IPS-NIHi11 (cell line): ENCODE measurements around the gene XXYLT1.

Experiments used
- DNase-seq: peaks from one replicate; pipeline ENCODE4 v3.0.0; 2012; ENCODE audit warnings: mixed read lengths, low spot score

XXYLT1 gene

DNA sequence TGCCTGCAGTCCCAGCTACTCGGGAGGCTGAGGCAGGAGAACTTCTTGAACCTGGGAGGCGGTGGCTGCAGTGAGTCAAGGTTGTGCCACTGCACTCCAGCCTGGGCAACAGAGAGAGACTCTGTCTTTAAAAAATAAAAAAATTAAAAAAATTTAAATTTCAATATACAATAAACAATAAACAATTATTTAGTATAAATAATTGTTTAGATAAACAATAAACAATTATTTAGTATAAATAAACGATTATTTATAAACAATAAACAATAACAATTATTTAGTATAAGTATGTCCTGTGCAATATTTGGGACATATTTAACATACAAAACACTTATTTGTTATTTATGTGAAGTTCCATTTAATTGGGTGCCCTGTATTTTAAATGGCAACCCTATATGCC lies 119.6 kb downstream of the XXYLT1 start:
- no peak for DNase-seq

DNA sequence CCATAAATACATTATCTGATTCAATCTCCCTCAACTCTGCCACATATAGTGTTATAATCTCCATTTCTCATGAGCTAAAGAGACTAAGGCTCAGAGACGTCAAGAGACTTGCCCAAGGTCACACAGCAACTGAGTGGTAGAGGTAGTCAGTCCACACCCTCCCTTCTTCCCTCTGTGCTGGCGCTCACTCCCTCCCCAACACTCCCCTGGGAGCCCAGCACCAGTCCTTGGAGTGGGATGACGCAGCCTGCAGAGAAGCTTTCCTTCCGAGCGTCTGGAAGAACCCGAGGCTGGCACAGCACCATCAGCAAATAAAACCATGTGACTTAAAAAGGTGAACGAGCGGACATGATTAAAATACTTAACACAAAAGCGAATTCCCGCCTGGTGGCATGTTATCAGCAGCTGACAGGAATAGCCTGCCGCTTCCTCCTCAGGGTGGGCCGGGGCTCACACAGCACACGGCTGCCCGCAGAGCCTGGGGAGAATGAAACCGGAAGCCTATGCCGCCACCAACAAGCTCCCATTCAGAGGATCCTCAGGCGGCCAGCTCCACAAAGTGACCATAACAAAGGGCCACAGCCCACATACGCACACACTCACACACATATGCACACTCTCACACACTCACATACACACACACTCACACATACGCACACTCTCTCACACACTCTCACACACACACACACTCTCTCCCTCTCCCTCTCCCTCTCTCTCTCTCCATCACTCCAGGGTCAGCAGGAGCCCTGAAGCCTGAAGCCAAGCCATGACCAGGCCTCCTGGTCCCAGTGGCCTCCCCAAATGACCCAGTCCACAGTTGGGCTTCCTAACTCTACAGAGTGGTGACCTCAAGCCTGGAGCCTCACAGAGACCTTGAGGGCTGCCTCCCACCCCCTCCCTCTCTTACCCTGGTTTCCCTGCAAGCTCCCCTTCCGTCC lies 120.5 kb downstream of the XXYLT1 start:
- peak; percentile 37 for DNase-seq

DNA sequence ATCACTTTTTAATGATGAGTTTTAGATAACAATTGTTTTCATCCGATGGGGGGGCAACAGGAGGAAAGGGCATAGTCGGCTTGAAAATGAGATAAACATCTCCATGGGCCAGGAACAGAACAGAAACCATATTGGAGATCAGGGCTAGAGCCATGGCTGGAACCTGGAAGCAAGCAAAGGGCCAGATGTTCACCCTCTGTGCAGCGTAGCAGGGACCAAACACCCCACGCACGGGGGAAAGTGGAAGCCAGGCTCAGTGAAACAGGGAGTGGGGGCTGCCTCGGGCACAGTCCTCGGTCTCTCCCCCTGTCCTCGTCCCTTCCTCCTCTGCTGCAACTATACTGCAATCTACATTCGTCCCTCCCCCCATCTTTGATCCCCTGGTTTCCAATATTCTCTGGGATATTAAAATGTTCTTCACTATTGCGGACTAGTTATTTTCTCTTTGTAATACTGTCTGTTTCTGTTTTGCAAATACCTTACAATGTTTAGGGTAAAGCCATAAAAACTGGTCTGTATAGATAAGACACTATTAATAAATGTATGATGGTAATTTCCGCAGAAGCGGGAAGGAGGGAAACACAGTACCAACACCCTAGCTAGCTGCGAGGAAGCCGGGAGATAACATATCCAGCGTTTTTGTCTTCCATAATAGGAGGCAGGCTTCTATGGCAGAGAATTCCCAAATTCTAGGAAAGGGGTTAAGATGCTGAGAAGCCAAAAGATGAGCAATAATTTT lies 121.5 kb downstream of the XXYLT1 start:
- DNase-seq, result no peak

GRCh38 chr3:195148549-195148948 lies 122.4 kb downstream of the XXYLT1 start:
- no peak for DNase-seq

GRCh38 chr3:195147649-195148080 lies 123.3 kb downstream of the XXYLT1 start:
- no peak for DNase-seq

GRCh38 chr3:195146131-195146530 lies 124.8 kb downstream of the XXYLT1 start:
- no peak for DNase-seq

DNA sequence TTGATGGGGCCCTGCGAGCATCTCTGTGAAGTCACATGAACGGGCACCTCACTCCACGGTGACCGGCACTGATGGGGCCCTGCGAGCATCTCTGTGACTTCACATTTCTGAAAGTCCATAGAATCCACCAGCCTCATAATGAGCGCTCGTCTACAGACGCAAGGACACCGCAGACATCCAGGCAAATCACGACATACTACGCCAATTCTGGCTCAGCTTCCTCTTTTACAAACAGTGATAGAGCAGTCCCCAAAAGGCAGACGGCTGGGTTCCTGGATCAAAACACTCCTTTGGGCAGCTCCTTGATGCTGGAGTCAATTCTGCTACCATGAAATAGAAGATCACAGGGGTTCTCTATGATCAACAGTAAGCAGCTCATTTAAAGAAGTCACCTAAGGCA lies 125.4 kb downstream of the XXYLT1 start:
- DNase-seq, result no peak

DNA sequence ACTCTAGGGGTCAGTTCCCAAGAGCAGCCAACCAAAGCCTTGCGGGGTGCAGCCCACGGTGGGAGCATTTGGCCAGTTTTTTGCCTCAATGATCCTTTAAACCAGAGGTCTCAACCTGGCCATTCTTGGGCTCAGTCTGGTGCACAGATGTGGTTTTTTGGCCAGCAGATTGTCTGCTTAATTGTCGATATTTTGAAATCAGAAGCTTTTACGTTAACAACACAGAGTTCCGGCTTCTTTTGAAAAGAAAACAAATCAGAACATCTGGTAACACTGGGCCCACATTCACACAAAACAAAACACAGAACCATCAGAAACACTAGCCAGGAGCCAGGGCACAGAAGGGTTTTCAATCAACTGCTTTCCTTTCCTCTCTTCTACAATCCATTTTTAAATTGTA lies 127.7 kb downstream of the XXYLT1 start:
- no peak for DNase-seq

- no peak for DNase-seq
Measured at GRCh38 chr3:195142519-195142918, 128.4 kb downstream of the XXYLT1 start.

DNA sequence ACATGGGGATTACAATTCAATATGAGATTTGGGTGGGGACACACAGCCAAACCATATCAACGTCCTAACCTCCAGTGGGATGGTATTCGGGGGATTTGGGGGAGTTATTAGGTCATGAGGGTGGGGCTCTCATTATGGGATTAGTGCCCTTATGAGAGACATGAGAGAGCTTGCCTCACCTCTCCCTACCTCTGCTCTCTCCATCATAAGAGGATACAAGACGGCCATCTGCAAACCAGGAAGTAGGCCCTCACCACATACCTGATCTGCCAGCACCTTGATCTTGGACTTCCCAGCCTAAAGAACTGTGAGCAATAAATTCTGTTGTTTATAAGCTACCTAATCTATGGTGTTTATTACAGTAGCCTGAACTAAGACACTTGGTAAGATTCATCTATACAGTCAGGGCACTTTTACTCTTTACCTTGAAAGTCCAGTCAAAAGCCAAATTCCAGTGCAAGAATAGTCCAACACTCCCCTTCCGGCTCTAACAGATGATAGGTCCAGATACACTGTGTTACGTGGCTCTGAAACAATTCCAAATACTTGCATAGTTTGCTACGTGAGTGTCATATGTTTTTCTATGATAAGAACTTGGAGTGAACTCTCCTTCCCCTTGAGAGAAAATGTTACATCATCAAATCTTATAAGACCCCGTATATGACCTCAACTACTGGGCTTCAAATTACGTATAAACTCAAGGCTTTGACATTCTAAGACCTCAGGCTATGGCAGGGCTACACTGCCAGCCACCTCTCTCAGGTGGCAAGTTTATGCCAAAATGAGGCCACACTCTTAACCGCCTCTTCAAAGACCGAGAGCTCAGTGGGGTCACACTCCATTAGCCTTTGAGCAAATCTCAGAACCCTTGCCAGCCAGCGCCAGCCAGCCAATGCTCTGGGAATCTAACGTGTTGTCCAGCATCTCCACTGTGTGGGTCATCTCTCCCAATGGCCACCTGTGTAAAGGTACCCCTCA lies 129.9 kb downstream of the XXYLT1 start:
- no peak for DNase-seq

DNA sequence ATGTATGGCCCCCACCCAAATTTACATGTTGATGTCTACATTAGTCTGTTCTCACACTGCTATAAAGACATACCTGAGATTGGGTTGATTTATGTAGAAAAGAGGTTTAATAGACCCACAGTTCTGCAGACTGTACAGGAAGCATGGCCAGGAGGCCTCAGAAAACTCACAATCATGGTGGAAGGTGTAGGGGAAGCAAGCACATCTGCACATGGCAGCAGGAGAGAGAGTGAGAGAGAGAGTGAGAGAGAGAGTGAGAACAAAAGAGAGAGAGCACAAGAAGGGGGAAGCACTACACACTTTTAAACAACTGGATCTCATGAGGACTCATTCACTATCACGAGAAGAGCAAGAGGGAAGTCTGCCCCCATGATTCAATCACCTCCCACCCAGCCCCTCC lies 130.5 kb downstream of the XXYLT1 start:
- no peak for DNase-seq

GRCh38 chr3:195139876-195140240 lies 131.1 kb downstream of the XXYLT1 start:
- no peak for DNase-seq

DNA sequence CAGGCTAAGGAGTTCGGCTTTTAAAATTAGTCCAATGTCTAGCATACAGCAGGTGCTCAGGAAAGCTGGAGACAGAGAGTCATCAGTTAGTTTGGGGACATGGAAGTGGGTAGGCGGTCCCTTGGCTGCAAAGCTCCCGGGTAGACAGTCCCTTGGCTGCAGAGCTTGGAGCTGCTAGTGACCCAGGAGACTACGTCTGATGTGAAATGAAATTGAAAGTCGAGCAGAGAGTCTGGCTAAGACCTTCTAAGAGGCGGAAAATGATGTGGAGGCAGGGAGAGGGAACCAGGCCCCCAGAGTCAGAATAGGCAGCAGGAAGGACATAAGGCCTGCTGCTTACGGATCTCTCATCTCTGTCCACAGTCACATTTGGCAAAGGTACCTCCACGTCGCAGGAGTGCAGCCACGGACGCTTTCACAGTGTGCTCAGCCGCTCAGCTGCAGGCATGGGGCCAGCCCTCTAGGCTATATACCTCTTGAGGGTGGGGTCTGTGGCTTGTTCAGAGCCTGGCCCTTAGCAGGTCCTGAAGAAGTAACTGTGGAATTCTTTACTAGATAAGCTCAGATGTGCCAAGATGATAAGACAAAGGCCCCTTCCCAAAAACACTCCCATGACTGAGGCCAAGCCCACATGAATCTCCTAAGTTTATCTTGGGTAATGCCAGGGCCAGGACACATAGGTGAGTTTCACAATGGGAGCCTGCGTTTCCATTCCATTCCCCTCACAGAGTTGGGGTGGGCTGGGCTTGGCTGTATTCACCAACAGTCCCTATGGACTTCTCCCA lies 131.7 kb downstream of the XXYLT1 start:
- no peak for DNase-seq

DNA sequence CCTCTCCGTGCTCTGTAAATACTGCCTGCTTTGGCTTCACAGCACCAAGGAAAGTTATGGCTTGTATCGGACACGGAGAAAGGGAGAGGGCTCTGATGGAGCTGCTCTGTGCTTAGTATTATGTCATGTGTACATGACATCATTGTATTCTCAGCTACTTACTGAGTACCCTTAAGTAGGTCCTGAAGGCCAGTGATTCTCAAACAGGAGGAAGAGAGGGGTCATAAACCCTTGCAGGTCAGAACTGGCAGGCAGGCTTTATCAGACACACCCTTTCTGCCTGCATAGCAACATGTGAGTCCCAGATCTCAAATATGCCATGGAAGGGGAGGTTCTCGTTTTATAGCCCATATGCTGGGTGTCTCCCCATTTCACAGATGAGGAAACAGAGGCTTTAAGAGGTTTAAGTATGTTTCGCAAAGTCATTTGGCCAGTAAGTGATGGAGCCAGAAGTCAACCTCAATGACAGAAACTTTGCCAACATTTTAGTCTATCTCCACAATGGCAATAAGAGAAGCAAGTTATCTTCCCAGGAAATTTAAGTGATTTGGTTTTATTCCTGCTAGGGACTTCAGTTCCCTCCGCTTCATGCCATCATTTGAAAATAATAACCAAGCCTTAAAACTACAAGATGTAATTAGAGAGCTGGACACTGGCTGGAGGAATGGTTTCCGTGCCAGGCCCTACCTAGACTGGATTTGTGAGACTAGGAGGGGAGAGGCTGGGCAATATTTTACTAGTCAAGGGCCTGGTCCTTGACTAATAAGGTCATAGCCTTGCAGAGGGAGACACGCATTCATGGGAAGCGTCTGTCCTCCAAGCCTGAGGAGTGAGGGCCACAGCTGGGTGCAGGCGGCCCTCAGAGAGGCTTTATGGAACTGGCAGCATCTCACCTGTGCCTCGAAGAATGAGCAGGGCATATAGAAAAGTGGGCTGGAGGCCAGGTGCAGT lies 133.0 kb downstream of the XXYLT1 start:
- DNase-seq, result no peak

DNA sequence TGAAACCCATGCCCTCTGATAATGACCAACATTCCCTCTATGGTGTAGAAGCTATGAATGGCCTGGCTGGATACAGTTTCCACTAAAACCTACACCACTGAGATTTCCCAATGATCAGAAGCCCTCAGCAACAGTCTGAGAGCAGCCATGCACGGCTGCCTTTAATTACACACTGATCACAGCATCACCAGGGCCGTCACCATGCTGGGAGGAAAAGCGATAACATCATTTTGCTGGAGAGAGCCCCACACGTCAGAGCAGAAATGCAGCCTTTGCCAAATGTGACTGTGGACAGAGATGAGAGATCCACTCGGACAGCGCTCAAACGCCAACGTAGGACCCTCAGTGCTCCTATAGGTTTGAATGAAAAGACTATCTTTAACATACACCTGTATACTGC lies 135.0 kb downstream of the XXYLT1 start:
- no peak for DNase-seq

GRCh38 chr3:195134431-195134830 lies 136.5 kb downstream of the XXYLT1 start:
- DNase-seq, result no peak

GRCh38 chr3:195133462-195133861 lies 137.5 kb downstream of the XXYLT1 start:
- no peak for DNase-seq

DNA sequence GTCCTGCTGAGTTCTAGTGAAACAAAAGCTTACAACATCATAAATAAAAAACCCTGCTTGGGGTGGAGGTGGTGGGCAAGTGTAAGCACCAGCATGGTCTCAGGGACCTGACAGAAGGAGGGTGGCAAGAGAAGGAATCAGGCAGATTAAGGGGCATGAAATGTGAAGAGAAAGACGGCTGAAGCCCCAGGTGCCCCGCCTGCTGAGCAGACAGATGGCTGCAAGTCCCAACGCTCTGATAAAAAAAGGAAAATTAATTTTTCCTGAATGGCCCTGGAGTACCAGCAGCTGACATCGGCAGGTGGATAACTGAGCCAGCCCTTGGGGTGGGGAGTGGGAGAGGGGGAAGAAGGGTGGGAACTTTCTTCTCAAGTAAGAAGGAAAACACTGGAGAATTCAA lies 137.9 kb downstream of the XXYLT1 start:
- DNase-seq, result no peak

DNA sequence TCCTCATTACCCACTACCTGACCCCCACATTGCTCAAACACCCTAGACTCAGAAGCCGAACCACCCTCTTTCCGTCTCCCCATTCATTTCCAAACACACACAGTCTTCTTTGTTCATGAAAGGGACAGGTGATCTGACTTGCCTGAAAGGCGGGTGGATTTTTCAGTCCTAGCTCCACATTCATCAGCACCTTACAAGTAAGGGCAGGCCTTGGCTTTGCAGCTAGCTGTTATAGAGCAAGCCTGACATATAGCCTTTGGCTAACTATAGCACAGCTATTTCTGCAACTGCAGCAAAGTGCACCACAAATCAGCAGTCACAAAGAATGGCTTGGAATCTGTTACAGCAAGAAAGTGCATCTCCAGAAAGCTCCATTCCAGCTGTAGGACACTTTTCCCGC lies 139.8 kb downstream of the XXYLT1 start:
- DNase-seq, result no peak
